Measurements from ENCODE around the gene KATNAL2.

The KATNAL2 gene

DNA sequence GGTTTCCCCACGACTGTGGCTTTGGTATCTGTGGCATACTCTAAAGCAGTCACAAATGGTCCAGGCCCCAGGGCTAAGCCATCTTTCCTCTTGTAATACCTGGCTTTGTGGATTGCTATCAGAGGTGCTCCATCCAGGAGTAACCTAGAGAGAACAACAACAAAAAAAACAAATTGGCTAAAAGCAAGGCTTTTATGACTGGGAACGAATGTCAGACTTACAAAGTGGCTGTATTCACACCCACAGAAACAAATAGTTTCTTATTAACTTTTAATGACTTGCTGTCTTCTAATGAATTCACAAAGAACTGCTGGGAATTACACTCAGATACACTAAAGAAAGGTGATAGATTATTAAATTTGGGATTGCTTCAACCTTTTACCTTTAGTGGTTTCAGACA lies 197.8 kb downstream of the KATNAL2 start:
- no peak for DNase-seq (ENCODE audit: low read depth)

DNA sequence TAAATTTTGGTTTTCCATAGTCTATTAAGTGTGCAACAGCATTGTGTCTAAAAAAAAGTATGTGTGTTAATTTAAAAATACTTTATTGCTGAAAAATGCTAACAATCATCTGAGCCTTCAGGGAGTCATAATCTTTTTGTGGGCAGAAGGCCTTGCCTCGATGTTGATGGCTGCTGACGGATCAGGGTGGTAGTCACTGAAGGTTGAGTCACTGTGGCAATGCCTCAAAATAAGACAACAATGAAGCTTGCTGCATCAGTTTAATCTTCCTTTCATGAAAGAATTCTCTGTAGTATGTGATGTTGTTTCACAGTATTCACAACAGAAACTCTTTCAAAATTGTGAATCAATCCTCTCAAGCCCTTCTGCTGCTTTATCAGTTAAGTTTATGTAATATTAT lies 201.6 kb downstream of the KATNAL2 start:
- DNase-seq (ENCODE audit: low read depth): no peak

DNA sequence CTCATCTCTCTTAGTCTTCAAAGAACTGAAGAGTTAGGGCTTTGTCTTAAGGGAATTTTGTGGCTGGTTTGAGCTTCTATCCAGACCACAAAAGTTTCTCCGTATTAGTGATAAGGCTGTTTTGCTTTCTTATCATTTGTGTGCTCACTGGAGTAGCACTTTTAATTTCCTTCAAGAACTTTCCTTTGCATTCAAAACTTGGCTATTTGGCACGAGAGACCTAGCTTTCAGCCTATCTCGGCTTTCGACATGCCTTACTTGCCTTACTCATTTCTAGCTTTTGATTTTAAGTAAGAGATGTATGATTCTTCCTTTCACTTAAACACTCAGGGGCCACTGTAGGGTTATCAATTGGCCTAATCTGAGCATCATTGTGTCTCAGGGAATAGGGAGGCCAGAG lies 203.0 kb downstream of the KATNAL2 start:
- DNase-seq (ENCODE audit: low read depth): no peak

DNA sequence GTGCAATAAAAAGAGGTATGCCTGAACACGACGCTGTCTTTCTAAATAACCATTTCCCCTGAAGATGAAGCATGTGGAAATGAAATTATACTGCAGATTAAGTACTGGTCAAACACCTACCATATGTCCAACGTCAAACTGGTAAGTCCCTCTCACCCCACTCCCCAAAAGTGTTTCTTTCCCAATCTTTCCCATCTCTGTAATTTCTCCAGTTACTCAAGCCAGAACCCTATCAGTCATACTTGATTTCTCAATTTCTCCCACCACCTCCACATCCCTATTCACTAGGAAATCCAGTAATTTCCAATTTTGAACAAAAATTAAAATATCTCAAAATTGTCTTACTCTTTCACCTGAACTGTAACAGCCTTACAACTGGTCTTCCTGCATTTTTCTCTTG lies 203.7 kb downstream of the KATNAL2 start:
- DNase-seq (ENCODE audit: low read depth): no peak

DNA sequence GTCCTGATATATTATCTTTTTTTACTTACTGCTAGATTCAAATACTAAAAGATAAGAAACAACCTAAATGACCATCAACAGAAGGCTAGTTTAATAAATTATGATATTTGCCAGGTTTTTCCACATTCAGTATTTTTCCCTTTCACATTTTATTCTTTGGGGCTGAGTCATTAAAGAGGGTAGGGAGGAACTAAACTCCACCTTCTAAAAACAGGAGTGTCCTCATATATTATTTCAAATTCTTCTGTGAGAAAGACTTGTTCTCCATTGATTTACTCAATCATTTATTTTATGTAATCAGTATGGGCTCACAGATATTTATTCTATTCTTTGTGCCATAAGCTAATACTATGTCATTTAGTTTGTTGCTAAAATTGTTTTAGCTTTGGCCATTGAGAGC lies 223.9 kb downstream of the KATNAL2 start:
- DNase-seq (ENCODE audit: low read depth): no peak

DNA sequence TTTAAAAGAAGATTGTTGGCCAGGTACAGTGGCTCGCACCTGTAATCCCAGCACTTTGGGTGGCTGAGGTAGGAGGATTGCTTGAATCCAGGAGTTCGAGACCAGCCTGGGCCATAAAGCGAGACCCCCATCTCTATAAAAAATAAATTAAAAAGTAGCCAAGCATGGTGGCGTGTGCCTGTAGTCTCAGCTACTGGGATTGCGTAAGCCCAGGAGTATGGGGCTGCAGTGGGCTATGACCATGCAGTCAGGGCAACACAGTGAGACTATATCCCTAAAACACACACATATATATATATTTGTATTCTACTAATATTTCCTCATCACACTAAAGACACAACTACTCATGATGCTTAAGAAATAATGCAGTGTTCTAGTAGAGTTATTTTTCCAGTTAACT lies 225.8 kb downstream of the KATNAL2 start:
- no peak for DNase-seq (ENCODE audit: low read depth)

DNA sequence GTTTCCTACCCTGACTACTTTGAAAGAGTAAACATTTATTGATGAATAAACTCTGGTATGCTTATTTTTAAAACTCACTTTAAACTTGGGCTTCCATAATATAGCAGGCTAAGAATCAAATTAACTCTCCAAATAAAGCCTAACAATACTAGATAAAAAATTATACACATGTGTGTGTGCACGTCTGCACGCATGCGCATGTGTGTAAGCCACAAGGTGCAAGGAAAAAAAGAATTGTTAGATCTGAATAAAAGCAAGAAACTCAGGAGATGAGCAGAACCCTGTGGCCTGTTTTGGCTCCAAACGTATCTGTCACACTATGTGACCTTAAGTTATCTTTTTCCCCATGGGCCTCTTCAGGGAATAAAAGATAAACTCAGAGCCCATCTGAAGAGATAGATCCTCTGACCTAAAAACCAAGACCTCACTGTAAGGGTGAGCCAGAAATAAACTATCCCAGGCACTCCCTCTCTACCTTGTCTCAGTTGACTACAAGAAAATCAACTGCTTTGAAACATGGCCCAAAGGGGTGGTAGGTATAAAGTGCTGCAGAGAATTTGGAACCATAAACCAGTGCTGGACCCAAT lies 226.6 kb downstream of the KATNAL2 start:
- no peak for DNase-seq (ENCODE audit: low read depth)

DNA sequence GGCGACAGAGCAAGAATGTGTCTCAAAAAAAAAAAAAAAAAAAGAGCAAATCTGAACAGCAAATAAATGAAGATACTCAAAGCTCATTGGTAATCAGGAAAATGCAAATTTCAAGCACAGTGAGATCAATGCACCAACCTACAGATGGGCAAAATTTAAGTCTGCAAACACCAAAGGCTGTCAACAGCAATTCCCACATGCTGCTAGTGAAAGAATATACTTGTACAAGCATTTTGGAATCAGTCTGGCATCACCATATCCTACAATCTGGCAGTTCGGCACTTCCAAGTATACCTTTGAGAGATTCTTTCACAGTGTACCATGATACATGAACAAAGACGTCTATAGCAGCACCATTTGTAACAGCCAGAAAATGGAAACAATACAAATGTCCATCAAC lies 228.8 kb downstream of the KATNAL2 start:
- no peak for DNase-seq (ENCODE audit: low read depth)

DNA sequence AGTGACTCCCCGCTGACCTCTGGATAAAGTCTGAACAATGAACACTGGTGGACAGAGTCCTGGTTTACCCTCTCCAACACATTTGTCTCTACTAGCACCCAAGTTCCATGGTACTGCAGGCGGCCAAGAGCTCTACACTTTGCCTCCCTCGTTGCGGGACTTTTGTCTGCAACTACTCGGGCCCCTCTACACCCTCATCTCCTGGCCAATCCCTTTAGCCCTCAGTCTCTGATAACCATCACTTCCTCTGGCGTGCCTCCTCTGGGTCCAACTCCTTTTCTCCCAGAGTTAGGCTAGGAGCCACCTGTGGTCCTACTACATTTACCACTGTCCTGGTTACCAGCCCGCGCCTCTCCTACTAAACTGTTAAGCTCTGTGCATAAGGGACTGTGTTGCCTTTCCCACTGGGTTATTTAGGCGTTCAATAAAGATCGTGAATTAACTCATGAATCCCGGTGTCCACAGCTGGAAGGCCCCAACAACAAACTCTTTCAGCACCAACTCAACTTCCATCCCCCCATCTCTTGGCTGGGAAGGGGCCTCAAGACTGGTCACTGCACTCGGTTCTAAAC lies 232.1 kb downstream of the KATNAL2 start:
- no peak for DNase-seq (ENCODE audit: low read depth)

DNA sequence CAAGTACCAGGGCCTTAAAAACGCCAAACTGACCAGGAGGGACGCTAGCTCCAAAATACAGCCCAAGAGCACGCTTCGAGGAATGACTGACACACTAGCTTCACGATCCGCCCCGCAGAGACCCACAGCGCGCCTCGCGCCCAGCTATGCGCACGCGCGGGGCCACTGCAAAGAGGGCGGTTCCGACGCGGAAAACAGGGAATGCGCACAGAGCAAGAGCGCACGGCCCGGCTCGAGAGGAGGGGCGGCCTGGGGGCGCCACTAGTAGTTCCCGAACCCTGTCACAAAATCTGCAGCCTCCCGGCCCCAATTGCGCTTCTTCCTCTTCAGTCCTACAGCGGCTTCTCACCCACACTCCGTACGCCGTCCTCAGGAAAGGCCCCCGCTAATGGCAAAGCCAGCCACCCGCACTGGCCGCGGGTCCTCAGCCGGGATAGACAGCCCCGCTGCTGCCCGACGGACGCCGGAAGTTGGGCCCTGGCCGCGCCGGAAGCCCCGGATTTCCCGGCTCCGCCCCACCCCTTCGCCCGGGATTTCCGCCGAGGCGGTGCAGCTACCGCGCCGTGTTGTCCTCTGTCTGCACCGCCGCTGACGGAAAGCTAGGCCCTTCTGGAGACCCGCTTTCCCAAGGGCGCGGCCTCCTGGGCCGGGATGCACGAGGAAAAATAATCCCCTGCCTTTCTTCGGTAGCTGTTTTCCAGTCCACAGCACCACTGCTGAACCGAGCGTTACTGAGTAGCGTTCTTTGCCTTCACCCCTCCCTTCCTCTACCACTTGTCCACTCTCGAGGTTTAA lies 232.8 kb downstream of the KATNAL2 start, which contains the start of gene HDHD2:
Gene HDHD2 (minus strand): TSS at position 472 of the 795 bp plus-strand sequence. CDS start 14,061 bp downstream, outside the sequence.
- peak; percentile 77 for DNase-seq (ENCODE audit: low read depth)

DNA sequence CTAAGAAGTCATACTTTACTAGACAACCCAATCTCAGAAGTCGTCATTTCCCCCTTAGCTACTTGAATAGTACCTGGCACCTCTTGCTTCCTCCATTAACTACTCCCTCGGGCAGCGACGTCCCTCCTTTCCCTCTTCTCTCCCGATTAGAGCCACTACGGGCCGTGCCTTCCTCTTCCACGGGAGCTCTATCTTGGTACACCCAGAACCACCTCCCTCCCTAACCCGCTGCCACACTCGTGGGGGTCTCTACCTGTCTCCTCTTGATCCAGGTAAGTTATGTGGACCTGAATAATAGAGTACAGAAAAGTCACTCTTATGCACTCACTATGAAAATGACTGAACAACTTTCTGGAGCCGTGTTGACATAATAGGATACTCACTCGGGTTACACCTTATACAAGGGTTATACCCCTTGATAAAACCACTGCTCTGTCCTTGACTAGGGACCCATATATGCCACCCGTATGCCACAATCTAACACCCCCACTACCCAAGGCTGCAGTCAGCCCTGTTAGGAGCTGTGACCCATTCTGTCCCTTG lies 233.5 kb downstream of the KATNAL2 start:
- DNase-seq (ENCODE audit: low read depth): no peak

DNA sequence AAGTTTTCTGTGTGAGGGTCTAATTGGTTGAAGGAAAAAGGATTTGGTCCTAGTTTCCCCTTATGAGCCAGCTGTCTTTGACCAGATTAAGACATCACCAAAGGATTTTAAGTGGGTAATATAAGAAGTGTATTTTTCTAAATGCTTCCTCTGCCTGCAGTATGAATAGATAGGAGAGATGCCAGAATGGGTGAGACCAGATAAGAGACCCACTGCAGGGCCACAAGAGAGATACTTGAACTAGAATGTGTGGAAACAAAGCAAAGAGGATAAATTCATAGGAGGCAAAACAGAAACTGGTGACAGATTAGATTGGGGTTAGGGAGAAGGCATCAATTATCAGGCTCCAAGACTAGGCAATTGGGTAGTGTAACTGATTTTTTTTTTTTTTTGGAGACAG lies 234.0 kb downstream of the KATNAL2 start:
- DNase-seq (ENCODE audit: low read depth): no peak

All from fibroblast of gingiva (primary cell).